Psoas muscle (tissue), 8 donors: ENCODE data around the gene CLCNKB. TPM values are rescaled to one million over a fixed set of nuclear protein-coding genes. Genes with fewer than 3 reads are reported as not detected.

Source experiments
- ATAC-seq, 4 donors: fragments of 200-7000 bp; cut with Tn5 transposase; one replicate each; pipeline ENCODE4 v1.9.1; 2020; ENCODE audit warnings: moderate library complexity in 3 of 4, mild to moderate bottlenecking in 2 of 4
- DNase-seq, 2 donors: peaks; one replicate each; pipeline ENCODE4 v3.0.0-alpha.2; 2020
- H3K27ac ChIP-seq: fragments of 200-600 bp; one replicate; pipeline ENCODE4 v1.8.0; 2022
- H3K27me3 ChIP-seq, 3 donors: fragments of 200-600 bp in 1 of 3; one replicate each; pipeline versions ENCODE4 v1.6.1 to v1.8.0; 2013 to 2022; ENCODE audit warnings: low read length in 2 of 3, mild to moderate bottlenecking in 2 of 3, moderate library complexity in 1 of 3; ENCODE audit not compliant: insufficient read depth in 3 of 3
- H3K36me3 ChIP-seq, 2 donors: fragments of 200-600 bp in 1 of 2; one replicate each; pipeline versions ENCODE4 v1.6.1 to v1.8.0; 2013 to 2022; ENCODE audit warnings: low read depth in 1 of 2, mild to moderate bottlenecking in 1 of 2, moderate library complexity in 1 of 2; ENCODE audit not compliant: insufficient read depth in 1 of 2
- H3K4me1 ChIP-seq: fragments of 200-600 bp; one replicate; pipeline ENCODE4 v1.8.0; 2022
- H3K4me3 ChIP-seq: fragments of 200-600 bp; one replicate; pipeline ENCODE4 v1.8.0; 2022; ENCODE audit warnings: mild to moderate bottlenecking
- H3K9me3 ChIP-seq: fragments of 200-600 bp; one replicate; pipeline ENCODE4 v1.8.0; 2022
- CTCF ChIP-seq: fragments of 200-600 bp; IDR thresholded peaks from one replicate; pipeline ENCODE4 v1.8.0; 2022; ENCODE audit warnings: antibody characterized with exemption
- whole genome bisulfite sequencing, 3 donors: extraction: QIAGEN DNeasy Blood & Tissue Kit; methylation state at CpG; one replicate each; pipeline versions ENCODE4 v1.1.6 to v1.1.7; 2013; 5-methylcytosine and 5-hydroxymethylcytosine counted together
- intact Hi-C, 2 donors: fragments of 100-400 bp; cut with DNase I; formaldehyde crosslinking; loops; one replicate each; pipeline versions ENCODE4 v1.11.0 to v1.14.2; 2022
- long read RNA-seq, 2 donors: library from polyadenylated mRNA; unstranded; transcript quantifications; one replicate each; pipeline ENCODE4 v2.0.0, GENCODE V29; 2021
- polyA plus RNA-seq, 3 donors: library from polyadenylated mRNA; stranded (reverse); fragments of 200-250 nt; gene quantifications; one replicate each; pipeline ENCODE4 v1.2.3, GENCODE V29; 2013
- total RNA-seq, 4 donors: library from RNA; stranded (reverse); fragmentation: NEBNext Ultra II Directional in 2 of 4; extraction: Animal tissue kit (Norgen Biotek cat#: 25700) in 2 of 4; gene quantifications; one replicate each; pipeline versions ENCODE4 v1.2.1 to v1.2.4, GENCODE V29; 2021 to 2023
- donor health status: healthy with polysubstance abuse.
- donor health status: DM: no; HTN: no; CAD: no; lungs with moderate emphysema.
- donor health status: Bipolar disorder and iron deficiency.
- donor health status: healthy.
- donor health status: DM: yes; HTN: yes; CAD: no.
- donor health status: DM: no; HTN: no; CAD: no.
- donor health status: DM: no; HTN: no; CAD: no.
- donor health status: DM: yes; HTN: yes; CAD: no.

The CLCNKB gene
- total RNA-seq = under 1 TPM in 1 of 4 donors, not detected in 3; 0.30 TPM
- under 1 TPM in 2 of 3 donors, not detected in 1; 0.05 to 0.31 TPM for polyA plus RNA-seq
- long read RNA-seq, donor 1 = 0 reads
- long read RNA-seq, donor 2 = 0 reads

- no peak within 1 kb of the TSS for H3K4me3 ChIP-seq
- no peak for TF ChIP-seq CTCF
- WGBS, 3 donors = 74 to 83% (median 80%) methylated on average over 7 of the region's 7 CpGs
- H3K27me3 ChIP-seq = no peaks in the 10 kb centered on the region
- DNase-seq (no peak), ATAC-seq (no peak)
- H3K27ac ChIP-seq = no peak within 1 kb of the TSS
- H3K4me1 ChIP-seq = peaks cover under 1% of the 10 kb centered on the region
- H3K9me3 ChIP-seq = no peaks in the 10 kb centered on the region
- no peaks in the 10 kb centered on the region for H3K36me3 ChIP-seq
- intact Hi-C loops = no loop called here
Measured at GRCh38 chr1:16043521-16043920, at the start of gene CLCNKB. Gene CLCNKB, plus strand, starts transcription at chr1:16043782. Its CDS starts 711 bp downstream, at chr1:16044493.

GRCh38 chr1:15994081-15994480 is 49.5 kb upstream of the CLCNKB start:
- Histone ChIP-seq H3K4me1 (no peaks in the 10 kb centered on the region), H3K27me3 (no peaks in the 10 kb centered on the region), H3K4me3 (no peak overlapping the region), H3K9me3 (no peaks in the 10 kb centered on the region), H3K36me3 (no peaks in the 10 kb centered on the region), H3K27ac (no peak overlapping the region)
- TF ChIP-seq CTCF = no peak
- intact Hi-C loops = loop anchor here in 1 of 2 donors (2.0 kb wide), 1 partner anchor 177 kb away; no protein-coding TSS in a partner anchor
- DNase-seq = no peak
- 79 to 84% (median 80%) methylated on average over 10 of the region's 10 CpGs for WGBS, 3 donors
- ATAC-seq = no peak

DNA sequence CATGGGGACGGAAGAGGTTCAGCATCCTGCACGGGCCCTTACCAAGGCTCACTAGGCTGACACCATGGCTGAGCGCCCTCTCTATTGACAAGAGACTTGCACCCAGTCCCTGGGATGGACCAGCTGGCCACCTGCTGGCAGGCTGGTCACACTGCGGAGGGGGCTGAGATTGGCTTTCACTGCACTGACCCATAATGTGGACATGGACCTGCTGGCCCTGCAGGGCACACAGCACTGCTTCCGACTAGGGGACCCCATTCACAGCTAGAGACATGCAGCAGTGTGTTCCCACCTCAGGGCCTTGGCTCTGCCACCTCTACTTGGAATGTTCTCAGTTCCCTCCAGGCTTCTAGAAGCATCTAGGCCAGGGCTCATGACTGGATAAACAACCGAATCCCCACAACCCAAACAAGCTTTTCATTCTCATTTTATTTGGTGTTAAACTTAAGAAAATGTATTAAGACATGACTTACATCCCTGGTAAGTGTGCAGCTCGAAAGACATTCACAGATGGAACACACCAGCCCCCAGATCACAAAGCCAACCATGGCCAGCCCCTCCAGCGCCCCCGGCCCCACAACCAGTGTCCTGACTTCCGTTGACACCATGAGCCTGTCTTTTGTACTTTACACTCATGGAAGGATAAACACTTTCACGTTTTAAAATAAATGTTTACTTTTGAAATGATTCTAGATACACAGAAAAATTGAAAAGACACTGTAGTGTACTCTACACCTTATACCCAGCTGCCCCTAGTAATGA is 48.8 kb upstream of the CLCNKB start:
- WGBS, 3 donors = 55 to 65% (median 55%) methylated on average over 11 of the region's 11 CpGs
- peak; percentile 66 for TF ChIP-seq CTCF

DNA sequence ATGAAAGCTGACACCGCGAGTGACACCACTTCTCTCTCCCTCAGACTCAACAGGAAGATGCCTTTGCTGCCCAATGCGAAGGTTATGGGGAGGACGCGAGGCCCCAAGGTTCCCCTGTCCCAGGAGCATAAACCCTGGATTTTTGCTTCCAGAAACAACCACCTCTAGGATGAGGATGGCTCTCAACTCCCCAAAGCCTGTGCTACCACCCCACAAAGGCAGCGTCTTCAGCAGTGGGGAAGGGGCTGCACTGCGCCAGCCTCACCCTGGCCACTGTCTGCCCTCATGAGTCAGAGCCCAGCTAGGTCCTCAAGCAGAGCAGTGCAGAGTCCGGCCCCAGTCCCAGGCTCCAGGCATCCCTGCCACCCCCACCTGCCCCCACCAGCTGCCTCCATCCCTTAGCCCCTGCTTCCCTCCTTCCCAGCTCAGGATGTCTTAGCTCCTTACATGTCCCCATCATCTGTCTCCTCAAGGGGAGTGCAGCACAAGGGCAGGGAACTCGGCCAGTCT is 46.5 kb upstream of the CLCNKB start:
- TF ChIP-seq CTCF = no peak
- ATAC-seq = peak in 2 of 4 donors; percentile 9 to 11
- 76 to 82% (median 80%) methylated on average over 9 of the region's 9 CpGs for WGBS, 3 donors
- Histone ChIP-seq H3K4me3 (no peak overlapping the region), H3K9me3 (no peaks in the 10 kb centered on the region), H3K27ac (no peak overlapping the region), H3K36me3 (no peaks in the 10 kb centered on the region), H3K4me1 (no peaks in the 10 kb centered on the region), H3K27me3 (no peaks in the 10 kb centered on the region)
- DNase-seq = no peak
- intact Hi-C loops = loop anchor here (5.0 kb wide), 2 partner anchors 175 to 180 kb away; no protein-coding TSS in a partner anchor

More for the DNA sequence above, 48.8 kb upstream of the CLCNKB start:
- intact Hi-C loops = loop anchor here (2.0 to 5.0 kb wide), 3 partner anchors 177 to 178 kb away; no protein-coding TSS in a partner anchor
- peak; percentile 68 to 78 for DNase-seq
- H3K36me3 ChIP-seq = no peaks in the 10 kb centered on the region
- peak; percentile 73 to 89 (median 82) for ATAC-seq
- no peaks in the 10 kb centered on the region for H3K9me3 ChIP-seq
- no peaks in the 10 kb centered on the region for H3K4me1 ChIP-seq
- no peak overlapping the region for H3K4me3 ChIP-seq
- H3K27me3 ChIP-seq = no peaks in the 10 kb centered on the region
- H3K27ac ChIP-seq = no peak overlapping the region
